Measurements from ENCODE around the gene SCNN1B.
"Not testable (repeated sequence)": the region's sequence is repeated elsewhere in the genome, so short reads cannot be mapped to it uniquely, and the experiment has no call there.

The SCNN1B gene

GRCh38 chr16:23378256-23378655, 76.2 kb downstream of the SCNN1B start:
- DNase-seq (ENCODE audit: low read depth in 3 of 3, low spot score in 1 of 3): no peak

- no peak for DNase-seq (ENCODE audit: low read depth in 3 of 3, low spot score in 1 of 3)
These were observed 76.8 kb downstream of the SCNN1B start for GRCh38 chr16:23378921-23379320.

GRCh38 chr16:23379707-23380106, 77.6 kb downstream of the SCNN1B start:
- DNase-seq (ENCODE audit: low read depth in 3 of 3, low spot score in 1 of 3): no peak

GRCh38 chr16:23380501-23380951, 78.4 kb downstream of the SCNN1B start:
- no peak for DNase-seq (ENCODE audit: low read depth in 3 of 3, low spot score in 1 of 3)

GRCh38 chr16:23381702-23382101, 79.6 kb downstream of the SCNN1B start:
- DNase-seq (ENCODE audit: low read depth in 3 of 3, low spot score in 1 of 3): not testable (repeated sequence)

- DNase-seq (ENCODE audit: low read depth in 3 of 3, low spot score in 1 of 3): no peak
These were observed 80.2 kb downstream of the SCNN1B start for GRCh38 chr16:23382279-23382678.

GRCh38 chr16:23383881-23384280, 81.8 kb downstream of the SCNN1B start:
- no peak for DNase-seq (ENCODE audit: low read depth in 3 of 3, low spot score in 1 of 3)

- no peak for DNase-seq (ENCODE audit: low read depth in 3 of 3, low spot score in 1 of 3)
These were observed 82.8 kb downstream of the SCNN1B start for GRCh38 chr16:23384878-23385277.

GRCh38 chr16:23385441-23385840, 83.3 kb downstream of the SCNN1B start:
- no peak for DNase-seq (ENCODE audit: low read depth in 3 of 3, low spot score in 1 of 3)

- DNase-seq (ENCODE audit: low read depth in 3 of 3, low spot score in 1 of 3): no peak
These were observed 85.6 kb downstream of the SCNN1B start for GRCh38 chr16:23387666-23388065.

GRCh38 chr16:23388786-23389185, 86.7 kb downstream of the SCNN1B start:
- no peak for DNase-seq (ENCODE audit: low read depth in 3 of 3, low spot score in 1 of 3)

GRCh38 chr16:23389201-23389600, 87.1 kb downstream of the SCNN1B start:
- no peak for DNase-seq (ENCODE audit: low read depth in 3 of 3, low spot score in 1 of 3)

- DNase-seq (ENCODE audit: low read depth in 3 of 3, low spot score in 1 of 3): not testable (repeated sequence)
These were observed 87.8 kb downstream of the SCNN1B start for GRCh38 chr16:23389936-23390335.

- DNase-seq (ENCODE audit: low read depth in 3 of 3, low spot score in 1 of 3): no peak
These were observed 89.5 kb downstream of the SCNN1B start for GRCh38 chr16:23391381-23392222.

- DNase-seq (ENCODE audit: low read depth in 3 of 3, low spot score in 1 of 3): no peak
These were observed 90.1 kb downstream of the SCNN1B start for GRCh38 chr16:23392223-23392600.

GRCh38 chr16:23394141-23394831, 92.2 kb downstream of the SCNN1B start:
- no peak for DNase-seq (ENCODE audit: low read depth in 3 of 3, low spot score in 1 of 3)

- no peak for DNase-seq (ENCODE audit: low read depth in 3 of 3, low spot score in 1 of 3)
These were observed 93.6 kb downstream of the SCNN1B start for GRCh38 chr16:23395732-23396131.

- DNase-seq (ENCODE audit: low read depth in 3 of 3, low spot score in 1 of 3): no peak
These were observed 95.4 kb downstream of the SCNN1B start for GRCh38 chr16:23397464-23397863.

- DNase-seq (ENCODE audit: low read depth in 3 of 3, low spot score in 1 of 3): no peak
These were observed 97.1 kb downstream of the SCNN1B start for GRCh38 chr16:23398987-23399805.

- DNase-seq (ENCODE audit: low read depth in 3 of 3, low spot score in 1 of 3): not testable (repeated sequence)
These were observed 98.3 kb downstream of the SCNN1B start for GRCh38 chr16:23400447-23400846.

GRCh38 chr16:23401139-23401538, 99.0 kb downstream of the SCNN1B start:
- DNase-seq (ENCODE audit: low read depth in 3 of 3, low spot score in 1 of 3): no peak

GRCh38 chr16:23402100-23402499, 100.0 kb downstream of the SCNN1B start:
- no peak for DNase-seq (ENCODE audit: low read depth in 3 of 3, low spot score in 1 of 3)
